OCI-LY3 (cell line): Measurements from ENCODE around the gene ITSN1.

ENCODE experiments used
- EZH2phosphoT487 ChIP-seq: fragments of 200-600 bp; shearing (Covaris generic); IDR thresholded peaks from 2 replicates; pipeline ENCODE4 v1.6.1; 2018; ENCODE audit warnings: antibody characterized with exemption, mixed run types, low read depth
- TF ChIP-seq, protein P1 (sequence below): fragments of 200-600, 300-600 bp; sonication (generic); IDR thresholded peaks from 2 replicates; pipeline ENCODE4 v1.5.1; 2014; ENCODE audit warnings: antibody characterized with exemption, low read length, low read depth

DNA sequence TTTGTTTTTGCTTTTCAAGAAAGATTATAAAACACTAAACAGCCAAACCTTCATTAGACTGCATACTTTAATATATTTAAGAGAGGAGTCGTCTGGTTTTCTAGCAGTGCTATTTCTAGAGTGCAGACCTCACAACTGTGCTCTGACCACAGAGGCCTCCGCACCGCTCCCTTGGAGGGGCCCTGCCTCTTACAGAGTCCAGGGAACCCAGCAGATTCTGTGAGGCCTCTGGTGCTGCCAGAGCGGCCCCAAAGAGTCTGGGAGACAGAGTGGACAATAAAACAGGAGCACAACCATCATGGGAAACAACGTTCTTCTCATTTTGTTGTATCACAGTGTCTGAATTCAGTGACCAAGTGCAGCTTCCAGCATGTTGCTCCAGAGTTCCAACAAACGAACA is 267.5 kb downstream of the ITSN1 start:
- TF ChIP-seq, protein P1, sequence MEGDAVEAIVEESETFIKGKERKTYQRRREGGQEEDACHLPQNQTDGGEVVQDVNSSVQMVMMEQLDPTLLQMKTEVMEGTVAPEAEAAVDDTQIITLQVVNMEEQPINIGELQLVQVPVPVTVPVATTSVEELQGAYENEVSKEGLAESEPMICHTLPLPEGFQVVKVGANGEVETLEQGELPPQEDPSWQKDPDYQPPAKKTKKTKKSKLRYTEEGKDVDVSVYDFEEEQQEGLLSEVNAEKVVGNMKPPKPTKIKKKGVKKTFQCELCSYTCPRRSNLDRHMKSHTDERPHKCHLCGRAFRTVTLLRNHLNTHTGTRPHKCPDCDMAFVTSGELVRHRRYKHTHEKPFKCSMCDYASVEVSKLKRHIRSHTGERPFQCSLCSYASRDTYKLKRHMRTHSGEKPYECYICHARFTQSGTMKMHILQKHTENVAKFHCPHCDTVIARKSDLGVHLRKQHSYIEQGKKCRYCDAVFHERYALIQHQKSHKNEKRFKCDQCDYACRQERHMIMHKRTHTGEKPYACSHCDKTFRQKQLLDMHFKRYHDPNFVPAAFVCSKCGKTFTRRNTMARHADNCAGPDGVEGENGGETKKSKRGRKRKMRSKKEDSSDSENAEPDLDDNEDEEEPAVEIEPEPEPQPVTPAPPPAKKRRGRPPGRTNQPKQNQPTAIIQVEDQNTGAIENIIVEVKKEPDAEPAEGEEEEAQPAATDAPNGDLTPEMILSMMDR = no peak
- TF ChIP-seq EZH2phosphoT487 = no peak
